Measurements from ENCODE around the gene PRKCB. TPM values are rescaled to one million over a fixed set of nuclear protein-coding genes. Genes with fewer than 3 reads are reported as not detected.
"Not testable (repeated sequence)": the region's sequence is repeated elsewhere in the genome, so short reads cannot be mapped to it uniquely, and the experiment has no call there.

Gene PRKCB
- total and polyA plus RNA-seq, 7 donors: 0.13 to 1.5 (median 0.83) TPM

DNA sequence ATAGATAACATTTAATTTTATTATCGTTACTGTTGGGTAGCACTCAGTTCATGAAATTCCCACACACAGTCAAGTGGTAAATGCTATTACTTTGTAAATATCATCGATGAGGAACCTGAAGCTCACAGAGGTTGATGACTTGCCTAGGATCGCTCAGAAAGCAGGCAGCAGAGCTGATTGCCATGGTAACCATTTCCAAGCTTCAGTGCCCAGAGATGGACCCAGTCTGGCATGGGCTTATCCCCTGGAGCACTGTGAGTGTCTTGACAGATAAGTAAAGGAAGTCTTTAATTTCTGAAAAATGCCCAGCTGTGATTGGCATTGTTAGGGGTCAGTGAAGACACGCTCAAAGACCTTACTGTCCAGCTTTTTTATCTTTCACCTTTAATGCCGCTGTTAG, 95.0 kb downstream of the PRKCB start:
- DNase-seq (no peak), ATAC-seq (no peak)
- Histone ChIP-seq H3K36me3 (ENCODE audit: insufficient read depth in 1 of 2, low read depth in 1 of 2) (no peaks in the 10 kb centered on the region), H3K9me3 (no peaks in the 10 kb centered on the region), H3K4me1 (no peaks in the 10 kb centered on the region), H3K27me3 (ENCODE audit: insufficient read depth in 3 of 3, low read length in 2 of 3) (no peaks in the 10 kb centered on the region), H3K27ac (no peak overlapping the region), H3K4me3 (no peak overlapping the region)
- 85 to 87% (median 86%) methylated on average over 5 of the region's 5 CpGs for WGBS, 3 donors
- TF ChIP-seq, protein P1, sequence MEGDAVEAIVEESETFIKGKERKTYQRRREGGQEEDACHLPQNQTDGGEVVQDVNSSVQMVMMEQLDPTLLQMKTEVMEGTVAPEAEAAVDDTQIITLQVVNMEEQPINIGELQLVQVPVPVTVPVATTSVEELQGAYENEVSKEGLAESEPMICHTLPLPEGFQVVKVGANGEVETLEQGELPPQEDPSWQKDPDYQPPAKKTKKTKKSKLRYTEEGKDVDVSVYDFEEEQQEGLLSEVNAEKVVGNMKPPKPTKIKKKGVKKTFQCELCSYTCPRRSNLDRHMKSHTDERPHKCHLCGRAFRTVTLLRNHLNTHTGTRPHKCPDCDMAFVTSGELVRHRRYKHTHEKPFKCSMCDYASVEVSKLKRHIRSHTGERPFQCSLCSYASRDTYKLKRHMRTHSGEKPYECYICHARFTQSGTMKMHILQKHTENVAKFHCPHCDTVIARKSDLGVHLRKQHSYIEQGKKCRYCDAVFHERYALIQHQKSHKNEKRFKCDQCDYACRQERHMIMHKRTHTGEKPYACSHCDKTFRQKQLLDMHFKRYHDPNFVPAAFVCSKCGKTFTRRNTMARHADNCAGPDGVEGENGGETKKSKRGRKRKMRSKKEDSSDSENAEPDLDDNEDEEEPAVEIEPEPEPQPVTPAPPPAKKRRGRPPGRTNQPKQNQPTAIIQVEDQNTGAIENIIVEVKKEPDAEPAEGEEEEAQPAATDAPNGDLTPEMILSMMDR (IDR thresholded peaks at IDR 0.05): no peak
- intact Hi-C loops (cut with DNase I): no loop called here

- Histone ChIP-seq H3K9me3 (no peaks in the 10 kb centered on the region), H3K36me3 (ENCODE audit: insufficient read depth in 1 of 2, low read depth in 1 of 2) (no peaks in the 10 kb centered on the region), H3K27ac (no peak overlapping the region), H3K4me1 (no peaks in the 10 kb centered on the region), H3K4me3 (no peak overlapping the region), H3K27me3 (ENCODE audit: insufficient read depth in 3 of 3, low read length in 2 of 3) (no peaks in the 10 kb centered on the region)
- DNase-seq (no peak), ATAC-seq (no peak)
- 77 to 85% (median 79%) methylated on average over 2 of the region's 2 CpGs for WGBS, 3 donors
- TF ChIP-seq, protein P1 (IDR thresholded peaks at IDR 0.05): no peak
- intact Hi-C loops (cut with DNase I): no loop called here
Measured at GRCh38 chr16:23931199-23931598, 95.4 kb downstream of the PRKCB start.

DNA sequence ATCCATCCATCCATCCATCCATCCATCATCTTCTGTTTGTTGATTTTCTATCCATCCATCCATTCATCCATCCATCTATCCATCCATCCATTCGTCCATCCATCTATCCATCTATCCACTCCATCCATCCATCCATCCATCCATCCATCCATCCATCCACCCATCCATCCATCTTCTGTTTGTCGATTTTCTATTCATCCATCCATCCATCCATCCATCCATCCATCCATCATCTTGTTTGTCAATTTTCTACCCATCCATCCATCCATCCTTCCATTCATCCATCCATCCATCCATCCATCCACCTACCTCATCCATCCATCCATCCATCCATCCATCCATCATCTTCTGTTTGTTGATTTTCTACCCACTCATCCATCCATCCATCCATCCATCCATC, 97.9 kb downstream of the PRKCB start:
- H3K36me3 ChIP-seq (ENCODE audit: insufficient read depth in 1 of 2, low read depth in 1 of 2); DNase-seq; H3K9me3 ChIP-seq; H3K27ac ChIP-seq; H3K27me3 ChIP-seq (ENCODE audit: insufficient read depth in 3 of 3, low read length in 2 of 3); intact Hi-C loops (cut with DNase I); H3K4me1 ChIP-seq; H3K4me3 ChIP-seq; ATAC-seq: not testable (repeated sequence)
- WGBS, 3 donors: 74 to 80% (median 76%) methylated on average over 2 of the region's 2 CpGs

GRCh38 chr16:23934610-23935236, 98.9 kb downstream of the PRKCB start:
- ATAC-seq: no peak
- intact Hi-C loops (cut with DNase I): no loop called here
- Histone ChIP-seq H3K36me3 (ENCODE audit: insufficient read depth in 1 of 2, low read depth in 1 of 2) (no peaks in the 10 kb centered on the region), H3K9me3 (no peaks in the 10 kb centered on the region), H3K4me3 (no peak overlapping the region), H3K27ac (no peak overlapping the region), H3K27me3 (ENCODE audit: insufficient read depth in 3 of 3, low read length in 2 of 3) (no peaks in the 10 kb centered on the region), H3K4me1 (no peaks in the 10 kb centered on the region)
- no peak for DNase-seq
- TF ChIP-seq, protein P1 (IDR thresholded peaks at IDR 0.05): no peak
- 78 to 83% (median 80%) methylated on average over 8 of the region's 8 CpGs for WGBS, 3 donors

DNA sequence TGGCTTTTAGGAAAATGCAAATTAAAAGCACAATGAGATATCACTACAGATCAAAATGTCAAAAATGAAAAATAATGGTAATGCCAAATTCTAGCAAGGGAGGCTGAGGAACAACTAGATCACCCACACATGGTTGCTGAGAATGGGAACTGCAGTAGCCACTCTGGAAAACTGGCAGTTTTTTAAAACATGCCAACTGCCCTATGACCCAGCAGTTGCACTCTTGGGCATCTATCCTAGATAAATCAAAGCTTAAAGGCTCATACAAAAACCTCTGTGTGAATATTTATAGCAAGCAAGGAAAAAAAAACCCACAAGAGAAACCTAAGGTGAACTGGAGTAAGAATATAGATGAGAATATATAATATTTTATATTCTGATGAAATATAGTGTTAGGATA, 104.3 kb downstream of the PRKCB start:
- ATAC-seq (no peak), DNase-seq (no peak)
- no peak overlapping the region for H3K4me3 ChIP-seq
- intact Hi-C loops (cut with DNase I): no loop called here
- H3K27ac ChIP-seq: no peak overlapping the region
- H3K27me3 ChIP-seq (ENCODE audit: insufficient read depth in 3 of 3, low read length in 2 of 3): no peaks in the 10 kb centered on the region
- H3K9me3 ChIP-seq: no peaks in the 10 kb centered on the region
- H3K36me3 ChIP-seq (ENCODE audit: insufficient read depth in 1 of 2, low read depth in 1 of 2): no peaks in the 10 kb centered on the region
- TF ChIP-seq, protein P1 (IDR thresholded peaks at IDR 0.05): no peak
- H3K4me1 ChIP-seq: no peaks in the 10 kb centered on the region
